GM12873 (cell line): ENCODE data around the gene ABCB6.

Source experiments
- CTCF ChIP-seq: IDR thresholded peaks from 2 replicates; pipeline ENCODE4 v1.5.1; 2012; ENCODE audit warnings: low read depth, mild to moderate bottlenecking, moderate library complexity, low read length, control low read depth; ENCODE audit not compliant: insufficient read depth; ENCODE audit errors: missing control alignments

ABCB6 gene

GRCh38 chr2:219165058-219165911, 53.5 kb downstream of the ABCB6 start:
- TF ChIP-seq CTCF: no peak

GRCh38 chr2:219163156-219163555, 55.6 kb downstream of the ABCB6 start:
- no peak for TF ChIP-seq CTCF

GRCh38 chr2:219161097-219161496, 57.7 kb downstream of the ABCB6 start:
- TF ChIP-seq CTCF: no peak

GRCh38 chr2:219160186-219161017, 58.4 kb downstream of the ABCB6 start, which contains the start of gene NHEJ1:
Gene NHEJ1 (minus strand): TSS chr2:219160815. CDS start chr2:219158362, 2,453 bp downstream.
- peak; percentile 99 for TF ChIP-seq CTCF
